A673 (cell line): ENCODE measurements around the gene INTS12.

Experiments used
- EZH2 ChIP-seq: fragments of 200-600 bp; sonication (generic); IDR thresholded peaks from 2 replicates; pipeline ENCODE4 v1.6.1; 2017; ENCODE audit warnings: borderline replicate concordance, low read depth, mild to moderate bottlenecking, mixed read lengths, antibody characterized with exemption, low read length; ENCODE audit not compliant: poor library complexity, severe bottlenecking
- TF ChIP-seq, protein P1 (sequence below): fragments of 300-800, 200-600 bp; sonication (generic); conservative IDR thresholded peaks from 2 replicates; pipeline ENCODE4 v1.5.1; 2017; ENCODE audit warnings: low read depth, mild to moderate bottlenecking, antibody characterized with exemption, low read length, moderate library complexity, mixed read lengths

DNA sequence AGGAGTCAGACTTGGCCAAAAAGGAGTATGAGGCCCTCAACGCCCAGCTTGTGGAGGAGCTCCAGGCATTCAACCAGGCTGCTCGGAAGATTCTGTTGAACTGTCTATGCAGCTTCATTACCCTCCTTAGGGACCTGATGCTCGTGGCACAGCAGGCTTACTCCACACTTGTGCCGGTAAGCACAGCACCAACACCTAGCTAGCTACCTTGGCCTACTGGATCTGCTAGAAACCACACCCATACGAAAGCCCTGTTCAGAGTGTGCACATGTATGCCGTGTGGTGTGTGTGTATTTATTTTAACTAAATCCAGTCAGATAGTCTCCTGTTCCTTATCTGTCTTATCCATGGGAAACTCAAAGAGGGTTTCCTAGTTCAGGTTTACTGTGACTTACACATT is 49.3 kb downstream of the INTS12 start:
- TF ChIP-seq, protein P1, sequence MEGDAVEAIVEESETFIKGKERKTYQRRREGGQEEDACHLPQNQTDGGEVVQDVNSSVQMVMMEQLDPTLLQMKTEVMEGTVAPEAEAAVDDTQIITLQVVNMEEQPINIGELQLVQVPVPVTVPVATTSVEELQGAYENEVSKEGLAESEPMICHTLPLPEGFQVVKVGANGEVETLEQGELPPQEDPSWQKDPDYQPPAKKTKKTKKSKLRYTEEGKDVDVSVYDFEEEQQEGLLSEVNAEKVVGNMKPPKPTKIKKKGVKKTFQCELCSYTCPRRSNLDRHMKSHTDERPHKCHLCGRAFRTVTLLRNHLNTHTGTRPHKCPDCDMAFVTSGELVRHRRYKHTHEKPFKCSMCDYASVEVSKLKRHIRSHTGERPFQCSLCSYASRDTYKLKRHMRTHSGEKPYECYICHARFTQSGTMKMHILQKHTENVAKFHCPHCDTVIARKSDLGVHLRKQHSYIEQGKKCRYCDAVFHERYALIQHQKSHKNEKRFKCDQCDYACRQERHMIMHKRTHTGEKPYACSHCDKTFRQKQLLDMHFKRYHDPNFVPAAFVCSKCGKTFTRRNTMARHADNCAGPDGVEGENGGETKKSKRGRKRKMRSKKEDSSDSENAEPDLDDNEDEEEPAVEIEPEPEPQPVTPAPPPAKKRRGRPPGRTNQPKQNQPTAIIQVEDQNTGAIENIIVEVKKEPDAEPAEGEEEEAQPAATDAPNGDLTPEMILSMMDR, result no peak
- TF ChIP-seq EZH2, result no peak
